H1 (cell line): Measurements from ENCODE around the gene SHISAL1. TPM values are rescaled to one million over a fixed set of nuclear protein-coding genes. Genes with fewer than 3 reads are reported as not detected.

Experiments used
- CTCF ChIA-PET: fragments of 300-600 bp; sonication (Branson Sonifier 250); formaldehyde crosslinking; loops from one replicate; lab custom pipeline; 2021; ENCODE audit not compliant: partially characterized antibody; lab: Charles Lee
- POLR2A ChIA-PET: fragments of 300-600 bp; sonication (Branson Sonifier 250); formaldehyde crosslinking; loops from one replicate; lab custom pipeline; 2021; ENCODE audit warnings: inconsistent platforms; ENCODE audit not compliant: partially characterized antibody; lab: Charles Lee
- DNase-seq, 2 experiments: peaks; one replicate each; pipeline versions ENCODE4 v3.0.0 to v3.0.0-alpha.2; 2010 to 2022; ENCODE audit warnings: low spot score in 2 of 2, low read depth in 1 of 2, mixed read lengths in 1 of 2
- FAIRE-seq: peaks from 2 replicates; lab custom pipeline; 2011; peaks lifted over from hg19 to GRCh38; lab: Jason Lieb, UNC
- H2AFZ ChIP-seq: 2 replicates; pipeline ENCODE4 v1.8.1; 2012; ENCODE audit warnings: low read length, inconsistent platforms
- H2AK5ac ChIP-seq: 2 replicates; pipeline ENCODE4 v1.6.1; 2013; ENCODE audit warnings: low read depth, low read length
- H2BK120ac ChIP-seq: replicated peaks from 2 replicates; pipeline ENCODE3; 2013; ENCODE audit warnings: low read depth, low read length, inconsistent platforms
- H2BK12ac ChIP-seq: 2 replicates; pipeline ENCODE4 v1.6.1; 2013; ENCODE audit warnings: low read depth, low read length
- H2BK15ac ChIP-seq: 2 replicates; pipeline ENCODE4 v1.6.1; 2013; ENCODE audit warnings: low read length
- H2BK20ac ChIP-seq: 2 replicates; pipeline ENCODE4 v1.6.1; 2013; ENCODE audit warnings: low read length
- H2BK5ac ChIP-seq: 2 replicates; pipeline ENCODE4 v1.6.1; 2013; ENCODE audit warnings: low read depth, low read length
- H3K14ac ChIP-seq: 2 replicates; pipeline ENCODE4 v1.6.1; 2013; ENCODE audit warnings: inconsistent platforms; ENCODE audit not compliant: insufficient read length
- H3K18ac ChIP-seq: 2 replicates; pipeline ENCODE4 v1.6.1; 2013; ENCODE audit warnings: low read length; ENCODE audit errors: extremely low read depth
- H3K23ac ChIP-seq: 2 replicates; pipeline ENCODE4 v1.6.1; 2013; ENCODE audit warnings: inconsistent platforms; ENCODE audit not compliant: insufficient read length
- H3K23me2 ChIP-seq: 2 replicates; pipeline ENCODE4 v1.6.1; 2013; ENCODE audit warnings: low read depth, low read length
- H3K27ac ChIP-seq: 2 replicates; pipeline ENCODE4 v1.6.1; 2011; ENCODE audit warnings: low read depth, low read length, inconsistent platforms
- H3K27me3 ChIP-seq, 4 experiments: replicated peaks in 1 of 4; 1 replicate in 1 of 4; 2 replicates in 3 of 4; pipeline versions ENCODE4 v1.6.1 to v1.8.1; 2011 to 2013; ENCODE audit warnings: low read length in 3 of 4, mild to moderate bottlenecking in 3 of 4, inconsistent platforms in 2 of 4, mixed read lengths in 2 of 4, moderate library complexity in 1 of 4; ENCODE audit not compliant: control insufficient read depth in 3 of 4, insufficient read depth in 3 of 4; ENCODE audit errors: extremely low read depth in 1 of 4
- H3K36me3 ChIP-seq, 4 experiments: 2 replicates each; pipeline versions ENCODE4 v1.6.1 to v1.8.1; 2011 to 2013; ENCODE audit warnings: mild to moderate bottlenecking in 4 of 4, low read length in 3 of 4, moderate library complexity in 2 of 4, control low read depth in 1 of 4, inconsistent platforms in 1 of 4; ENCODE audit not compliant: insufficient read depth in 4 of 4, control insufficient read depth in 2 of 4
- H3K4ac ChIP-seq: replicated peaks from 2 replicates; pipeline ENCODE3; 2013; ENCODE audit warnings: low read length, low read depth, mixed read lengths, inconsistent platforms; ENCODE audit not compliant: insufficient read length
- H3K4me1 ChIP-seq, 4 experiments: replicated peaks in 1 of 4; 1 replicate in 1 of 4; 2 replicates in 3 of 4; pipeline versions ENCODE4 v1.6.1 to v1.8.1; 2011 to 2013; ENCODE audit warnings: low read length in 3 of 4, inconsistent platforms in 2 of 4, mixed read lengths in 1 of 4; ENCODE audit not compliant: insufficient read depth in 4 of 4, control insufficient read depth in 3 of 4
- H3K4me2 ChIP-seq, 2 experiments: 2 replicates each; pipeline versions ENCODE4 v1.6.1 to v1.8.1; 2011 to 2013; ENCODE audit warnings: low read depth in 2 of 2, low read length in 2 of 2, control low read depth in 1 of 2, inconsistent platforms in 1 of 2, mild to moderate bottlenecking in 1 of 2; ENCODE audit not compliant: insufficient read depth in 1 of 2
- H3K4me3 ChIP-seq, 4 experiments: fragments of 200-600, 300-600 bp in 1 of 4; sonication (generic), shearing (Covaris generic), sonication (Bioruptor Twin) in 1 of 4; 2 replicates each; pipeline versions ENCODE4 v1.5.1 to v1.8.1; 2011 to 2016; ENCODE audit warnings: low read length in 4 of 4, low read depth in 3 of 4, control low read depth in 2 of 4, inconsistent platforms in 2 of 4, mild to moderate bottlenecking in 2 of 4, mixed read lengths in 1 of 4, moderate library complexity in 1 of 4; ENCODE audit not compliant: insufficient read depth in 2 of 4; ENCODE audit errors: extremely low read depth in 1 of 4
- H3K56ac ChIP-seq: replicated peaks from 2 replicates; pipeline ENCODE3; 2013; ENCODE audit warnings: low read depth, mild to moderate bottlenecking, mixed read lengths, low read length, inconsistent platforms; ENCODE audit not compliant: insufficient read length
- H3K79me1 ChIP-seq: 2 replicates; pipeline ENCODE4 v1.6.1; 2013; ENCODE audit warnings: low read depth, low read length, control low read depth
- H3K79me2 ChIP-seq, 2 experiments: 2 replicates each; pipeline versions ENCODE4 v1.6.1 to v1.8.1; 2012 to 2013; ENCODE audit warnings: low read length in 2 of 2, mild to moderate bottlenecking in 2 of 2, inconsistent platforms in 1 of 2; ENCODE audit not compliant: insufficient read depth in 2 of 2, control insufficient read depth in 1 of 2
- H3K9ac ChIP-seq, 4 experiments: replicated peaks in 1 of 4; 1 replicate in 1 of 4; 2 replicates in 3 of 4; pipeline versions ENCODE4 v1.6.1 to v1.8.1; 2011 to 2013; ENCODE audit warnings: low read depth in 3 of 4, low read length in 3 of 4, control low read depth in 2 of 4, mild to moderate bottlenecking in 2 of 4, moderate library complexity in 2 of 4, inconsistent platforms in 1 of 4; ENCODE audit errors: extremely low read depth in 1 of 4
- H3K9me3 ChIP-seq, 2 experiments: 2 replicates each; pipeline versions ENCODE4 v1.6.1 to v1.8.1; 2012 to 2013; ENCODE audit warnings: mild to moderate bottlenecking in 2 of 2, moderate library complexity in 2 of 2, control low read depth in 1 of 2, inconsistent platforms in 1 of 2, low read depth in 1 of 2, low read length in 1 of 2, mixed read lengths in 1 of 2; ENCODE audit not compliant: insufficient read depth in 2 of 2
- H4K20me1 ChIP-seq, 2 experiments: replicated peaks in 1 of 2; 2 replicates each; pipeline versions ENCODE3 to v1.8.1; 2011 to 2013; ENCODE audit warnings: inconsistent platforms in 2 of 2, low read length in 2 of 2, mild to moderate bottlenecking in 1 of 2; ENCODE audit not compliant: insufficient read depth in 2 of 2, control insufficient read depth in 1 of 2
- H4K5ac ChIP-seq: 2 replicates; pipeline ENCODE4 v1.6.1; 2013; ENCODE audit warnings: low read length, low read depth, mixed read lengths, inconsistent platforms; ENCODE audit not compliant: insufficient read length
- H4K8ac ChIP-seq: 2 replicates; pipeline ENCODE4 v1.8.0; 2013; ENCODE audit warnings: mild to moderate bottlenecking, moderate library complexity, low read length, inconsistent platforms; ENCODE audit not compliant: insufficient read depth; ENCODE audit errors: extremely low read depth
- H4K91ac ChIP-seq: replicated peaks from 2 replicates; pipeline ENCODE3; 2013; ENCODE audit warnings: low read length, mixed read lengths, inconsistent platforms; ENCODE audit not compliant: insufficient read length
- BRCA1 ChIP-seq: IDR thresholded peaks from 2 replicates; pipeline ENCODE4 v1.6.1; 2012; ENCODE audit warnings: low read depth, low read length, improper control_type of control experiment
- CTCF ChIP-seq, 3 experiments: IDR thresholded peaks; 1 replicate in 2 of 3; 2 replicates in 1 of 3; pipeline versions ENCODE4 v1.5.1 to v1.6.1; 2011; ENCODE audit warnings: low read length in 3 of 3, mild to moderate bottlenecking in 3 of 3, inconsistent platforms in 2 of 3, low read depth in 1 of 3, moderate library complexity in 1 of 3; ENCODE audit not compliant: insufficient read depth in 1 of 3; ENCODE audit errors: control extremely low read depth in 1 of 3
- FOSL1 ChIP-seq: IDR thresholded peaks from 2 replicates; pipeline ENCODE4 v1.6.1; 2011; ENCODE audit warnings: mild to moderate bottlenecking, low read depth, low read length, moderate library complexity; ENCODE audit not compliant: insufficient read depth
- JUN ChIP-seq: IDR thresholded peaks from 2 replicates; pipeline ENCODE4 v1.6.1; 2011; ENCODE audit warnings: low read depth, mild to moderate bottlenecking, improper control_type of control experiment, low read length
- KDM4A ChIP-seq: IDR thresholded peaks from one replicate; pipeline ENCODE4 v1.7.1; 2012; ENCODE audit warnings: low read depth, mild to moderate bottlenecking, moderate library complexity, low read length, inconsistent platforms; ENCODE audit not compliant: severe bottlenecking
- KDM5A ChIP-seq: fragments of 200-600 bp; IDR thresholded peaks from 2 replicates; pipeline ENCODE4 v1.7.1; 2012; ENCODE audit warnings: mild to moderate bottlenecking, low read length, inconsistent platforms, mixed read lengths
- SIN3A ChIP-seq, 2 experiments: IDR thresholded peaks in 1 of 2; conservative IDR thresholded peaks in 1 of 2; 2 replicates each; pipeline ENCODE4 v1.6.1; 2011 to 2012; ENCODE audit warnings: low read length in 2 of 2, improper control_type of control experiment in 1 of 2, low read depth in 1 of 2, mild to moderate bottlenecking in 1 of 2
- SIRT6 ChIP-seq: IDR thresholded peaks from one replicate; pipeline ENCODE4 v1.7.1; 2012; ENCODE audit warnings: low read length, inconsistent platforms
- SP2 ChIP-seq: IDR thresholded peaks from 2 replicates; pipeline ENCODE4 v1.6.1; 2012; ENCODE audit warnings: mild to moderate bottlenecking, low read length, inconsistent platforms
- WGBS, 2 experiments: shearing (Covaris generic) in 1 of 2; methylation state at CpG; one replicate each; pipeline versions ENCODE4 v1.1.6 to v1.1.7; 2013 to 2015; ENCODE audit warnings: low lambda C conversion rate in 2 of 2, mixed read lengths in 2 of 2, inconsistent platforms in 1 of 2, low coverage in 1 of 2, missing lambda C conversion rate in 1 of 2; ENCODE audit not compliant: insufficient replicate concordance in 2 of 2, insufficient coverage in 1 of 2, insufficient read length in 1 of 2; ENCODE audit errors: extremely low coverage in 1 of 2, missing lambda C conversion rate in 1 of 2; 5-methylcytosine and 5-hydroxymethylcytosine counted together
- polyA plus RNA-seq, 7 experiments: library from polyadenylated mRNA; depleted of rRNA in 3 of 7; stranded (reverse) in 5 of 7; unstranded in 2 of 7; fragments of >200 nt in 5 of 7; fragments of 200-250 nt in 2 of 7; gene quantifications; 1 replicate in 5 of 7; 2 replicates in 1 of 7; 4 replicates in 1 of 7; pipeline versions ENCODE4 v1.2.1 to v1.2.3, GENCODE V29; 2011 to 2013; ENCODE audit warnings: missing spikeins in 2 of 7, mixed read lengths in 2 of 7
- total RNA-seq: library from RNA; stranded (reverse); fragmentation: NEBNext Ultra II Directional; extraction: Animal tissue kit (Norgen Biotek cat#: 25700); gene quantifications from 2 replicates; pipeline ENCODE4 v1.2.1, GENCODE V29; 2021

Gene SHISAL1
- total and polyA plus RNA-seq, 2 of the 8 experiments (the other 6 are each of a cell fraction or from before 2014, with no cell fraction given): 3.7 to 5.8 TPM

GRCh38 chr22:44352378-44353035 lies 39.8 kb upstream of the SHISAL1 start:
- no peak overlapping the region for H2BK5ac ChIP-seq
- no peak overlapping the region for H3K9ac ChIP-seq
- no peak overlapping the region for H2AK5ac ChIP-seq
- H4K91ac ChIP-seq: peak overlapping the region; percentile 69
- no peaks in the 10 kb centered on the region for H3K27me3 ChIP-seq
- no peaks in the 10 kb centered on the region for H3K23me2 ChIP-seq
- H3K56ac ChIP-seq: no peak overlapping the region
- H2BK20ac ChIP-seq: peak overlapping the region; percentile 72; the same call in 1 of the 2 replicates
- peaks cover 0 to 7% (median 3%) of the 10 kb centered on the region in 4 experiments; a peak in 4 of 7 replicates for H3K4me1 ChIP-seq
- H3K36me3 ChIP-seq: no peaks in the 10 kb centered on the region
- H3K27ac ChIP-seq: no peak overlapping the region
- H4K5ac ChIP-seq: no peak overlapping the region
- no peak overlapping the region for H3K4me3 ChIP-seq
- H2BK12ac ChIP-seq: no peak overlapping the region
- H2BK15ac ChIP-seq: 0 out of 2 replicates have a peak overlapping the region, but pooled peaks have one; percentile 72
- no peak overlapping the region for H3K14ac ChIP-seq
- no peak overlapping the region for H2BK120ac ChIP-seq
- POLR2A ChIA-PET: no interaction called here
- CTCF ChIA-PET: interaction anchor here (0.7 to 2.0 kb wide), 4 partner anchors 13 to 182 kb away, joined by 3 to 6 read pairs (median 4); no protein-coding TSS in a partner anchor
- H3K18ac ChIP-seq: peak overlapping the region; percentile 2; the same call in 1 of the 2 replicates
- no peaks in the 10 kb centered on the region for H3K9me3 ChIP-seq
- H3K4ac ChIP-seq: no peak overlapping the region
- H4K8ac ChIP-seq: no peak overlapping the region
- DNase-seq (no peak), FAIRE-seq (no peak)
- no peaks in the 10 kb centered on the region for H4K20me1 ChIP-seq
- H3K23ac ChIP-seq: no peak overlapping the region
- WGBS, 2 experiments: 91% methylated on average over 10 of the region's 10 CpGs; no CpG with 5 or more reads in 1 of the 2 experiments
- H3K4me2 ChIP-seq: no peak overlapping the region
- no peak overlapping the region for H2AFZ ChIP-seq
- no peaks in the 10 kb centered on the region for H3K79me2 ChIP-seq
- H3K79me1 ChIP-seq: no peaks in the 10 kb centered on the region
- TF ChIP-seq BRCA1 (no peak), SIRT6 (no peak), FOSL1 (no peak), KDM5A (no peak), SP2 (no peak), CTCF (IDR thresholded peaks at IDR 0.05; ENCODE audit: control extremely low read depth in 1 of 3, insufficient read depth in 1 of 3, low read depth in 1 of 3, low read length in 3 of 3) (no peak), SIN3A (conservative IDR thresholded peaks at IDR 0.05 in 1 of 2, IDR thresholded peaks at IDR 0.05 in 1 of 2; ENCODE audit: low read depth in 1 of 2, low read length in 2 of 2) (no peak), KDM4A (no peak), JUN (no peak)
